ENCODE data around the gene RFLNA. TPM values are rescaled to one million over a fixed set of nuclear protein-coding genes. Genes with fewer than 3 reads are reported as not detected.

The RFLNA gene
- total RNA-seq, 1 donor from 2014 or later: 36.9 TPM

- Mint-ChIP-seq H3K27ac (ENCODE audit: unreplicated experiment) (no peak overlapping the region), H3K4me1 (ENCODE audit: low read depth, unreplicated experiment) (peaks cover 12% of the 10 kb centered on the region), H3K36me3 (ENCODE audit: unreplicated experiment) (peaks cover 11% of the 10 kb centered on the region), H3K4me3 (ENCODE audit: unreplicated experiment) (no peak overlapping the region), H3K9me3 (ENCODE audit: unreplicated experiment) (peaks cover 30% of the 10 kb centered on the region), H3K27me3 (ENCODE audit: unreplicated experiment) (peaks cover 25% of the 10 kb centered on the region)
- no peak for DNase-seq
- TF ChIP-seq CTCF (IDR thresholded peaks at IDR 0.05; ENCODE audit: partially characterized antibody, unreplicated experiment): no peak
Measured at GRCh38 chr12:124356221-124356620, 61.3 kb downstream of the RFLNA start.

GRCh38 chr12:124357616-124358015, 62.7 kb downstream of the RFLNA start:
- Mint-ChIP-seq H3K27ac (ENCODE audit: unreplicated experiment) (peak overlapping the region; percentile 50), H3K9me3 (ENCODE audit: unreplicated experiment) (peaks cover 28% of the 10 kb centered on the region), H3K4me1 (ENCODE audit: low read depth, unreplicated experiment) (peaks cover 12% of the 10 kb centered on the region), H3K4me3 (ENCODE audit: unreplicated experiment) (no peak overlapping the region), H3K27me3 (ENCODE audit: unreplicated experiment) (peaks cover 28% of the 10 kb centered on the region), H3K36me3 (ENCODE audit: unreplicated experiment) (peaks cover 11% of the 10 kb centered on the region)
- no peak for DNase-seq
- TF ChIP-seq CTCF (IDR thresholded peaks at IDR 0.05; ENCODE audit: partially characterized antibody, unreplicated experiment): no peak

GRCh38 chr12:124358572-124358971, 63.7 kb downstream of the RFLNA start:
- peaks cover 12% of the 10 kb centered on the region for H3K4me1 Mint-ChIP-seq (ENCODE audit: low read depth, unreplicated experiment)
- TF ChIP-seq CTCF (IDR thresholded peaks at IDR 0.05; ENCODE audit: partially characterized antibody, unreplicated experiment): no peak
- peaks cover 28% of the 10 kb centered on the region for H3K27me3 Mint-ChIP-seq (ENCODE audit: unreplicated experiment)
- no peak overlapping the region for H3K4me3 Mint-ChIP-seq (ENCODE audit: unreplicated experiment)
- DNase-seq: no peak
- peaks cover 25% of the 10 kb centered on the region for H3K9me3 Mint-ChIP-seq (ENCODE audit: unreplicated experiment)
- no peak overlapping the region for H3K27ac Mint-ChIP-seq (ENCODE audit: unreplicated experiment)
- peaks cover 11% of the 10 kb centered on the region for H3K36me3 Mint-ChIP-seq (ENCODE audit: unreplicated experiment)

- H3K4me3 Mint-ChIP-seq (ENCODE audit: unreplicated experiment): no peak overlapping the region
- no peak for DNase-seq
- TF ChIP-seq CTCF (IDR thresholded peaks at IDR 0.05; ENCODE audit: partially characterized antibody, unreplicated experiment): no peak
- H3K27ac Mint-ChIP-seq (ENCODE audit: unreplicated experiment): peak overlapping the region; percentile 80
- H3K4me1 Mint-ChIP-seq (ENCODE audit: low read depth, unreplicated experiment): peaks cover 15% of the 10 kb centered on the region
- peaks cover 30% of the 10 kb centered on the region for H3K27me3 Mint-ChIP-seq (ENCODE audit: unreplicated experiment)
- peaks cover 11% of the 10 kb centered on the region for H3K36me3 Mint-ChIP-seq (ENCODE audit: unreplicated experiment)
- H3K9me3 Mint-ChIP-seq (ENCODE audit: unreplicated experiment): peaks cover 28% of the 10 kb centered on the region
Measured at GRCh38 chr12:124359671-124360581, 65.0 kb downstream of the RFLNA start.

Data from glutamatergic neuron (in vitro differentiated cells).